Common myeloid progenitor, CD34-positive (primary cell): ENCODE data around the gene BCAR1.

ENCODE experiments used
- CTCF ChIA-PET: fragments of 350-600 bp; sonication (Branson Sonifier 250); formaldehyde crosslinking; loops from one replicate; lab custom pipeline; 2021; ENCODE audit warnings: antibody characterized with exemption; lab: Charles Lee
- POLR2A ChIA-PET: fragments of 350-600 bp; sonication (Branson Sonifier 250); formaldehyde crosslinking; loops from one replicate; lab custom pipeline; 2021; ENCODE audit warnings: antibody characterized with exemption; lab: Charles Lee
- DNase-seq, 3 donors: peaks; one replicate each; pipeline versions ENCODE4 v3.0.0 to v3.0.0-alpha.2; 2013
- H3K27ac ChIP-seq, 2 experiments: 1 replicate in 1 of 2; 2 replicates in 1 of 2; pipeline ENCODE4 v1.7.0; 2013; ENCODE audit warnings: inconsistent platforms in 2 of 2, low read length in 2 of 2, mild to moderate bottlenecking in 2 of 2, low read depth in 1 of 2, moderate library complexity in 1 of 2; ENCODE audit not compliant: severe bottlenecking in 2 of 2, insufficient read depth in 1 of 2, poor library complexity in 1 of 2
- H3K27me3 ChIP-seq, 5 experiments: replicated peaks in 2 of 5; 1 replicate in 3 of 5; 2 replicates in 2 of 5; pipeline versions ENCODE4 v1.6.1 to v1.7.0; 2013; ENCODE audit warnings: low read length in 4 of 5, mild to moderate bottlenecking in 2 of 5, moderate library complexity in 2 of 5, inconsistent platforms in 1 of 5; ENCODE audit not compliant: insufficient read depth in 5 of 5, control insufficient read depth in 4 of 5
- H3K36me3 ChIP-seq, 4 experiments: 1 replicate in 2 of 4; 2 replicates in 2 of 4; pipeline versions ENCODE4 v1.6.1 to v1.7.0; 2013; ENCODE audit warnings: low read length in 3 of 4, control low read depth in 1 of 4, mild to moderate bottlenecking in 1 of 4; ENCODE audit not compliant: control insufficient read depth in 4 of 4, insufficient read depth in 4 of 4
- H3K4me1 ChIP-seq, 4 experiments: 1 replicate in 3 of 4; 2 replicates in 1 of 4; pipeline versions ENCODE4 v1.6.1 to v1.7.1; 2013; ENCODE audit warnings: low read length in 3 of 4, mild to moderate bottlenecking in 3 of 4, control low read depth in 1 of 4, inconsistent platforms in 1 of 4, moderate library complexity in 1 of 4; ENCODE audit not compliant: control insufficient read depth in 4 of 4, insufficient read depth in 4 of 4; ENCODE audit errors: control extremely low read depth in 1 of 4
- H3K4me3 ChIP-seq, 7 experiments: 1 replicate in 4 of 7; 2 replicates in 3 of 7; pipeline versions ENCODE4 v1.5.1 to v1.7.0; 2013; ENCODE audit warnings: mild to moderate bottlenecking in 7 of 7, low read length in 6 of 7, moderate library complexity in 6 of 7, inconsistent platforms in 2 of 7, low read depth in 2 of 7, control low read depth in 1 of 7; ENCODE audit not compliant: insufficient read depth in 4 of 7, control insufficient read depth in 1 of 7; ENCODE audit errors: extremely low read depth in 1 of 7
- H3K9me3 ChIP-seq, 5 experiments: 1 replicate in 4 of 5; 2 replicates in 1 of 5; pipeline versions ENCODE4 v1.6.1 to v1.7.1; 2013; ENCODE audit warnings: low read length in 4 of 5, mild to moderate bottlenecking in 2 of 5, inconsistent platforms in 1 of 5, low read depth in 1 of 5, moderate library complexity in 1 of 5; ENCODE audit not compliant: control insufficient read depth in 4 of 5, insufficient read depth in 2 of 5; ENCODE audit errors: control extremely low read depth in 1 of 5
- WGBS: methylation state at CpG from one replicate; pipeline ENCODE4 v1.1.5; 2013; ENCODE audit not compliant: insufficient coverage; 5-methylcytosine and 5-hydroxymethylcytosine counted together

The BCAR1 gene

GRCh38 chr16:75193730-75194444 is 57.5 kb downstream of the BCAR1 start:
- Histone ChIP-seq H3K4me1 (peaks cover 0 to 3% (median 0%) of the 10 kb centered on the region in 4 experiments), H3K36me3 (no peaks in the 10 kb centered on the region), H3K27ac (no peak overlapping the region), H3K4me3 (no peak overlapping the region), H3K9me3 (peaks cover 0 to 4% (median 0%) of the 10 kb centered on the region in 5 experiments), H3K27me3 (peaks cover 0 to 57% (median 20%) of the 10 kb centered on the region in 5 experiments)
- 97% methylated on average over 7 of the region's 10 CpGs for WGBS
- no peak for DNase-seq
- ChIA-PET POLR2A (no interaction called here), CTCF (no interaction called here)

DNA sequence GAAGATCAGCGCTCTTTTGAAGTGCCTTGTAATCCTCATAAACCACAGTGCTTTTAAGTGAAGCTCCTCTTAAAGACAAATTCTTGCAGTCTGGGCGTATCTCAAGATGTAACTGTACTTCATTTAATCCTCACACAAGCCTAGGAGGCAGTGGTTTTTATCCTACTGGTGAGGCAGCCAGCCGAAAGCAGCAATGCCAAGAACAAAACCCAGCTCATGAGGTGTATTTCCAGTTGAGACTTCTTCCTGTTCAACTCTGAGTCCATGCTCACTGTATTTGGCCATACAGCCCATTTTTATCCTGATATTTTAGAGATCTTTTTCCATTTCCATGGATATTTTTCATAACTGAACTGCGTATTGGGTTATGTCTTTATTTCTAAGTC is 58.2 kb downstream of the BCAR1 start:
- no peak for DNase-seq
- Histone ChIP-seq H3K27me3 (peaks cover 0 to 60% (median 20%) of the 10 kb centered on the region in 5 experiments), H3K9me3 (peaks cover 0 to 4% (median 0%) of the 10 kb centered on the region in 5 experiments), H3K4me1 (peaks cover 0 to 3% (median 0%) of the 10 kb centered on the region in 4 experiments), H3K36me3 (no peaks in the 10 kb centered on the region), H3K4me3 (no peak overlapping the region), H3K27ac (no peak overlapping the region)
- POLR2A ChIA-PET = no interaction called here
- WGBS = 96% methylated on average over 3 of the region's 4 CpGs
- CTCF ChIA-PET = no interaction called here

GRCh38 chr16:75192606-75193264 is 58.7 kb downstream of the BCAR1 start:
- Histone ChIP-seq H3K9me3 (peaks cover 0 to 4% (median 0%) of the 10 kb centered on the region in 5 experiments), H3K36me3 (no peaks in the 10 kb centered on the region), H3K4me1 (no peaks in the 10 kb centered on the region), H3K4me3 (no peak overlapping the region), H3K27ac (no peak overlapping the region), H3K27me3 (peaks cover 0 to 55% (median 15%) of the 10 kb centered on the region in 5 experiments)
- DNase-seq = no peak
- ChIA-PET CTCF (no interaction called here), POLR2A (no interaction called here)
- WGBS = 99% methylated on average over 19 of the region's 21 CpGs

- Histone ChIP-seq H3K27me3 (peaks cover 0 to 40% (median 5%) of the 10 kb centered on the region in 5 experiments), H3K4me1 (no peaks in the 10 kb centered on the region), H3K27ac (no peak overlapping the region), H3K4me3 (no peak overlapping the region), H3K36me3 (no peaks in the 10 kb centered on the region), H3K9me3 (peaks cover 0 to 10% (median 4%) of the 10 kb centered on the region in 5 experiments)
- ChIA-PET POLR2A (interaction anchor here (0.6 kb wide), 1 partner anchor 209 kb away, joined by 3 read pairs; no protein-coding TSS in a partner anchor), CTCF (no interaction called here)
- no peak for DNase-seq
- 84% methylated on average over 8 of the region's 8 CpGs for WGBS
Observed at GRCh38 chr16:75189638-75190245, 61.7 kb downstream of the BCAR1 start.

DNA sequence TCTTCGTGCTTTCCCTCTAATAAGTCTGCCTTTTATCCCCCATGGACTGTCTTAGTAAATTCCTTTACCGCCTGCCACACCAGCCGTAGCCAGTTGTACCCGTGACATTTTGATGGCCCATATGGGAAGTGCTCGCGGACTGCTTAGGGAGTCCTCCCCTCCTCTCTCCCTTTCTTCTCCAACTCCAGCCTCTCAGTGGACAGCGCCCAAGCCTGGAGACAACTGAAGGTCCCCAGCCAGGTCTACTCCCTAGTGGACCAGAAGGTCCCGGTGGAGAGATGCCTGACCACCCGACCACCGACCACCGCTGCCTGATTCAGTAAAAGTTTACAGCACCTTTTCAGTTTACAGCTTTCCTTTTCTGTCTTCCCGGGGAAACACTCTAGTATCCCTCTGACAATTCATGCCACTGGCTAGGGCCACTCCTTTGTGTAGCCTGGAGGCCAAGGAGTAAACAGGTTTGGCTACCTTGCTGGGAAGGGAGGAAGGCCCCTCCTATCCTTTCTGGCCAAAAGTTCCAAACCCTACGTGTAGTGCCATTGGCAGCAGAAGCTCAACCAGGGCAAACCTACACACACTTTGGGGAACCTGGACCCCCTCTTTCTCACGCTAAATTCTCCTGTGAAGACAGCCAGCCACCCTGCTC is 62.5 kb downstream of the BCAR1 start:
- 92% methylated on average over 14 of the region's 14 CpGs for WGBS
- no peak overlapping the region for H3K4me3 ChIP-seq
- DNase-seq = no peak
- CTCF ChIA-PET = interaction anchor here (2.3 kb wide), 1 partner anchor 9 kb away, joined by 10 read pairs; no protein-coding TSS in a partner anchor
- POLR2A ChIA-PET = interaction anchor here (0.6 kb wide), 1 partner anchor 210 kb away, joined by 3 read pairs; no protein-coding TSS in a partner anchor
- H3K27ac ChIP-seq = no peak overlapping the region
- H3K27me3 ChIP-seq = peaks cover 0 to 36% (median 5%) of the 10 kb centered on the region in 5 experiments
- H3K36me3 ChIP-seq = no peaks in the 10 kb centered on the region
- H3K9me3 ChIP-seq = peaks cover 0 to 10% (median 3%) of the 10 kb centered on the region in 5 experiments
- no peaks in the 10 kb centered on the region for H3K4me1 ChIP-seq

GRCh38 chr16:75181630-75182029 is 69.8 kb downstream of the BCAR1 start:
- 19% methylated on average over 2 of the region's 3 CpGs for WGBS
- CTCF ChIA-PET = no interaction called here
- POLR2A ChIA-PET = no interaction called here
- Histone ChIP-seq H3K9me3 (peaks cover 5 to 26% (median 5%) of the 10 kb centered on the region in 5 experiments), H3K4me1 (no peaks in the 10 kb centered on the region), H3K4me3 (no peak overlapping the region), H3K27ac (no peak overlapping the region), H3K27me3 (no peaks in the 10 kb centered on the region), H3K36me3 (no peaks in the 10 kb centered on the region)
- DNase-seq = peak in 2 of 3 donors; percentile 60 to 70
